Measurements from ENCODE around the gene KNOP1. TPM values are rescaled to one million over a fixed set of nuclear protein-coding genes. Genes with fewer than 3 reads are reported as not detected.
A peak's percentile ranks its signal among the peaks of the same experiment; 100 is the strongest.

The KNOP1 gene
- total RNA-seq, 1 donor from 2014 or later = 46.5 TPM

DNA sequence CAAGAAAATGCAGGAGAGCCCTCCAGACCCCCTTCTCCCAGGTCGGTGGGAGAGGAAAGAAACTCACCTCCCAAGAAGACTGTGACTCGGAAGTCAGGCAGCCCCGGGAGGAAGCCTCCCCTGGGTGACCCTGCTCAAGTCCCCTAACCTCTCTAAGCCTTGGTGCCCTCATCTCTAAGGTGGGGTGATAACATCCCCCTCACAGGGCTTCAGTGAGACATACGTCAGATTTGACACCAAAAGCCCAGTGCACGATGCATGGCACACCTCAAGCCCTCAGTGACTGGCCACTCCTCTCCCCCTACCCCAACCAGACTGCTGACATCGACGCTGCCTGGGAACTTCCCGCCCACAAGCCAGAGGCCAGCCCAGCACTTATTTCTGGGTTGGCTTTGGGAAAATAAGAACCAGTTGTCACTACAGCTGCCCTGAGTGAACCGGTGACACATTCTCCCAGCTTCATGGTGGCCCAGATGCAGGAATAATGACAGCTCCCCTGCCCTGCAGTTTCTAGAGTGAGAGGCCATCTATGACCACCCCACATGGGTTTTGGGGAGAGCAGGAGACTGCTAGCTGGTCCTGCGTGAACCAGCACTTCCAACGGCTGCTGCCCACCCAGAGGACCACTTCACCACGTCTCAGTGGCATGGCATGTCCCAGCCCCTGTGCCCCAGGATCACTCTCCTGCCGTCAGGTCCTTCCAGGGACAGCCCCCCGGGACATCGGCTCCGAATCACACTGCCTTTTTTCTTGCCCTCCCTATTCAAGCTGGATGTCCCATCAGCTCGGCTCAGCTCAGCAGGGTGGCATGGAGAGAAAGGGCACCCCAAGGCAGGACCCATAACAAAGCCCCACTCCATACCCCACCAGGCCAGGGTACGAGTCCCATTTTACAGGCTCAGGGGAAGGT is 9.5 kb downstream of the KNOP1 start:
- H3K4me1 Mint-ChIP-seq = no peaks in the 10 kb centered on the region
- H3K27me3 Mint-ChIP-seq (ENCODE audit: low read depth) = no peaks in the 10 kb centered on the region
- H3K27ac Mint-ChIP-seq = peak overlapping the region; percentile 16
- H3K36me3 Mint-ChIP-seq = peaks cover 41% of the 10 kb centered on the region
- TF ChIP-seq, protein P1, sequence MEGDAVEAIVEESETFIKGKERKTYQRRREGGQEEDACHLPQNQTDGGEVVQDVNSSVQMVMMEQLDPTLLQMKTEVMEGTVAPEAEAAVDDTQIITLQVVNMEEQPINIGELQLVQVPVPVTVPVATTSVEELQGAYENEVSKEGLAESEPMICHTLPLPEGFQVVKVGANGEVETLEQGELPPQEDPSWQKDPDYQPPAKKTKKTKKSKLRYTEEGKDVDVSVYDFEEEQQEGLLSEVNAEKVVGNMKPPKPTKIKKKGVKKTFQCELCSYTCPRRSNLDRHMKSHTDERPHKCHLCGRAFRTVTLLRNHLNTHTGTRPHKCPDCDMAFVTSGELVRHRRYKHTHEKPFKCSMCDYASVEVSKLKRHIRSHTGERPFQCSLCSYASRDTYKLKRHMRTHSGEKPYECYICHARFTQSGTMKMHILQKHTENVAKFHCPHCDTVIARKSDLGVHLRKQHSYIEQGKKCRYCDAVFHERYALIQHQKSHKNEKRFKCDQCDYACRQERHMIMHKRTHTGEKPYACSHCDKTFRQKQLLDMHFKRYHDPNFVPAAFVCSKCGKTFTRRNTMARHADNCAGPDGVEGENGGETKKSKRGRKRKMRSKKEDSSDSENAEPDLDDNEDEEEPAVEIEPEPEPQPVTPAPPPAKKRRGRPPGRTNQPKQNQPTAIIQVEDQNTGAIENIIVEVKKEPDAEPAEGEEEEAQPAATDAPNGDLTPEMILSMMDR (IDR thresholded peaks at IDR 0.05; ENCODE audit: unreplicated experiment) = no peak
- H3K4me3 Mint-ChIP-seq = no peak overlapping the region
- DNase-seq (ENCODE audit: low spot score in 2 of 2, unreplicated experiment in 2 of 2) = no peak
- H3K9me3 Mint-ChIP-seq = no peaks in the 10 kb centered on the region

DNA sequence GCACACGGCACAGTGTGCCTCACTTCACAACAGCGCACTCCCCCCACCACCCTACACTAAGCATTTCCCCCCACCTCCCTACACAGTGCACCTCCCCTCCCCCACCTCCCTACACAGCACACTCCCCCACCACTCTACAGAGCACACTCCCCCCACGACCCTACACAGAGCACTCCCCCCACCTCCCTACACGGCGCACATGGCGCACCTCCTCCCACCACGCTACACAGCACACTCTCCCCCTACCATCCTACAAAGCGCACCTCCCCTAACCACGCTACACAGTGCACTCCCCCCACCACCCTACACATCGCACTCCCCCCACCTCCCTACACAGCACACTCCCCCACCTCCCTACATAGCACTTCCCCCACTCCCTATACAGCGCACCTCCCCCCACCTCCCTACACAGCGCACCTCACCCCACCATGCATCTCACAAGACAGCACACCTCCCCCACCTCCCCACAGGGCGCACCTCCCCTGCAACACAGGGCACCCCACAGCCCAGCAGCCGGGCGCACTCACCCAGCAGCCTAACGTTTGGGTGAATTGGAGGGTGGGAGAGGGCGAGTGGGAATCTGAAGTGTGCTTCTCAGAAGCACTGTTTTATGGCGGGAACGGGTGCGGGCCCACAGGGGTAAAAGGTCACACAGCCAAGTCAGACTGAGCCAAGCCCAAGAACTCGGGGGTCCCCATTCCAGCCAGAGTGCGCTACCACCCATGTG is 10.3 kb downstream of the KNOP1 start:
- peaks cover 44% of the 10 kb centered on the region for H3K36me3 Mint-ChIP-seq
- no peak for DNase-seq (ENCODE audit: low spot score in 2 of 2, unreplicated experiment in 2 of 2)
- H3K4me1 Mint-ChIP-seq = no peaks in the 10 kb centered on the region
- no peaks in the 10 kb centered on the region for H3K9me3 Mint-ChIP-seq
- TF ChIP-seq, protein P1 (IDR thresholded peaks at IDR 0.05; ENCODE audit: unreplicated experiment) = no peak
- H3K27me3 Mint-ChIP-seq (ENCODE audit: low read depth) = no peaks in the 10 kb centered on the region
- H3K4me3 Mint-ChIP-seq = no peak overlapping the region
- H3K27ac Mint-ChIP-seq = no peak overlapping the region

- Mint-ChIP-seq H3K36me3 (peaks cover 49% of the 10 kb centered on the region), H3K9me3 (no peaks in the 10 kb centered on the region), H3K27me3 (ENCODE audit: low read depth) (no peaks in the 10 kb centered on the region), H3K4me1 (no peaks in the 10 kb centered on the region), H3K27ac (no peak overlapping the region), H3K4me3 (no peak overlapping the region)
- TF ChIP-seq, protein P1 (IDR thresholded peaks at IDR 0.05; ENCODE audit: unreplicated experiment) = no peak
- DNase-seq (ENCODE audit: low spot score in 2 of 2, unreplicated experiment in 2 of 2) = no peak
Measured at GRCh38 chr16:19706846-19707245, 11.2 kb downstream of the KNOP1 start.

- no peak overlapping the region for H3K27ac Mint-ChIP-seq
- DNase-seq (ENCODE audit: low spot score in 2 of 2, unreplicated experiment in 2 of 2) = no peak
- peaks cover 3% of the 10 kb centered on the region for H3K4me1 Mint-ChIP-seq
Measured at GRCh38 chr16:19705843-19706242, 12.2 kb downstream of the KNOP1 start.

DNA sequence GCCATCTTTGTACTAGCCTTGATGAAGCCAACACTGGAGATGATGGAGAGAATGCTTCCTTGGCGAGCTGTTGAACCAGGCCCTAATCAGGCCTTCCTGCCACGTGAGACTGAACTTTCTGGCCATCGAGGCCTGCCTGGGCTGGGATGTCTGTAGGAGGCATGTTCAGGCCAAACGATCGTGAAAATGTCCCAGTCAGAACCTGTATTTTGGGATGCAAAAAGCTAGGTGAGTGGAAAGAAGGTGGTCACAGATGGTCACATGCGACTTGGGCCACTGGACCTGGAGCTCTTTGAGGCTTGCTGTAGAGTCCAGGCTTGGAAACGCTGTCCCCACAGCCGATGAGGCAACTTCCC is 12.9 kb downstream of the KNOP1 start:
- Mint-ChIP-seq H3K27me3 (ENCODE audit: low read depth) (no peaks in the 10 kb centered on the region), H3K36me3 (peaks cover 56% of the 10 kb centered on the region), H3K4me1 (peaks cover 10% of the 10 kb centered on the region), H3K27ac (no peak overlapping the region), H3K4me3 (no peak overlapping the region), H3K9me3 (no peaks in the 10 kb centered on the region)
- no peak for DNase-seq (ENCODE audit: low spot score in 2 of 2, unreplicated experiment in 2 of 2)
- TF ChIP-seq, protein P1 (IDR thresholded peaks at IDR 0.05; ENCODE audit: unreplicated experiment) = no peak

More at GRCh38 chr16:19705843-19706242, 12.2 kb downstream of the KNOP1 start:
- peaks cover 54% of the 10 kb centered on the region for H3K36me3 Mint-ChIP-seq
- no peak overlapping the region for H3K4me3 Mint-ChIP-seq
- TF ChIP-seq, protein P1 (IDR thresholded peaks at IDR 0.05; ENCODE audit: unreplicated experiment) = no peak
- H3K27me3 Mint-ChIP-seq (ENCODE audit: low read depth) = no peaks in the 10 kb centered on the region
- H3K9me3 Mint-ChIP-seq = no peaks in the 10 kb centered on the region
